Neural progenitor cell (in vitro differentiated cells): ENCODE results near the gene EFNA5.

ENCODE experiments used
- CTCF ChIP-seq: fragments of 200-600 bp; sonication (generic); IDR thresholded peaks from 2 replicates; pipeline ENCODE4 v1.5.1; 2017; ENCODE audit warnings: antibody characterized with exemption, mild to moderate bottlenecking
- EZH2phosphoT487 ChIP-seq: fragments of 200-600 bp; sonication (generic); IDR thresholded peaks from 2 replicates; pipeline ENCODE4 v1.6.1; 2017; ENCODE audit warnings: antibody characterized with exemption

- TF ChIP-seq CTCF (no peak), EZH2phosphoT487 (no peak)
Observed at GRCh38 chr5:107535849-107536248, 134.9 kb downstream of the EFNA5 start.
